ENCODE data around the gene AXIN1.

GRCh38 chr16:311725-312124, 40.8 kb downstream of the AXIN1 start:
- TF ChIP-seq CTCF (conservative IDR thresholded peaks at IDR 0.05; ENCODE audit: low read length), result no peak
- TF ChIP-seq EZH2phosphoT487 (IDR thresholded peaks at IDR 0.05; ENCODE audit: borderline replicate concordance), result no peak

Measured in Loucy (cell line).